Sciatic nerve (tissue), 2 donors: ENCODE measurements around the gene MACROD2. TPM values are rescaled to one million over a fixed set of nuclear protein-coding genes. Genes with fewer than 3 reads are reported as not detected.
A peak's percentile ranks its signal among the peaks of the same experiment; 100 is the strongest.

Experiments
- ATAC-seq: fragments of 200-7000 bp; cut with Tn5 transposase; one replicate; pipeline ENCODE4 v1.9.1; 2020; ENCODE audit warnings: mild to moderate bottlenecking, moderate library complexity
- DNase-seq: peaks from one replicate; pipeline ENCODE4 v3.0.0-alpha.2; 2020; ENCODE audit warnings: low spot score
- intact Hi-C: fragments of 100-400 bp; cut with DNase I; formaldehyde crosslinking; loops from one replicate; pipeline ENCODE4 v1.14.2; 2022
- total RNA-seq: library from RNA; stranded (reverse); fragmentation: NEBNext Ultra II Directional; extraction: Animal tissue kit (Norgen Biotek cat#: 25700); gene quantifications from one replicate; pipeline ENCODE4 v1.2.1, GENCODE V29; 2021
- donor health status: DM: no; HTN: no; CAD: no.
- donor health status: DM: no; HTN: no; CAD: no.

The MACROD2 gene
- total RNA-seq, 1 donor from 2014 or later, result 13.8 TPM

- DNase-seq (no peak), ATAC-seq (no peak)
- intact Hi-C loops, result no loop called here
These were observed 1301.1 kb downstream of the MACROD2 start for GRCh38 chr20:15296422-15296821.

GRCh38 chr20:15297059-15297875 is 1302.0 kb downstream of the MACROD2 start:
- DNase-seq, result no peak
- intact Hi-C loops, result no loop called here
- ATAC-seq, result no peak

GRCh38 chr20:15302075-15302474 is 1306.8 kb downstream of the MACROD2 start:
- intact Hi-C loops, result no loop called here
- no peak for ATAC-seq

DNA sequence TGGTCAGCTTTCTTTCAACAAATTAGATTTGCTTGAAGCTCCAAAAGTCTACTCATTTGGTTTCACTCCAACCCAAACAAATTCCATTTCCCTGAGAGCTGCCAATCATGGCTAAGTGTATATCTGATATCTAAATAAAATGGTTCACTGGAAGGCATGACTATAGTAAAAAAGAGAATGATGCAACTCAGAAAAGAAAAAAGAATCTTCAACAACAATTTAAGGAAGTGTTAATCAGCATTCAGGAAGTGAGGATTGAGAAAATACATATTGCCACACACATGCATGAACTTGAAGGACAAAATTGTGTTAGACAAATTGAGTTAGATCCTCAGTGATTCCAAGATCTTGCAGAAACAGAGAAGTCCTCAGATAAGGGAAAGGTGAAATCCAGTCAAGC is 1315.0 kb downstream of the MACROD2 start:
- intact Hi-C loops, result no loop called here
- no peak for DNase-seq
- no peak for ATAC-seq

More at GRCh38 chr20:15302075-15302474, 1306.8 kb downstream of the MACROD2 start:
- no peak for DNase-seq

GRCh38 chr20:15316556-15316955 is 1321.2 kb downstream of the MACROD2 start:
- ATAC-seq, result no peak

GRCh38 chr20:15317546-15318232 is 1322.4 kb downstream of the MACROD2 start:
- intact Hi-C loops, result no loop called here
- ATAC-seq, result no peak
- no peak for DNase-seq

More at GRCh38 chr20:15316556-15316955, 1321.2 kb downstream of the MACROD2 start:
- DNase-seq, result no peak
- intact Hi-C loops, result no loop called here

- DNase-seq (no peak), ATAC-seq (no peak)
- intact Hi-C loops, result no loop called here
These were observed 1323.4 kb downstream of the MACROD2 start for GRCh38 chr20:15318682-15319081.

DNA sequence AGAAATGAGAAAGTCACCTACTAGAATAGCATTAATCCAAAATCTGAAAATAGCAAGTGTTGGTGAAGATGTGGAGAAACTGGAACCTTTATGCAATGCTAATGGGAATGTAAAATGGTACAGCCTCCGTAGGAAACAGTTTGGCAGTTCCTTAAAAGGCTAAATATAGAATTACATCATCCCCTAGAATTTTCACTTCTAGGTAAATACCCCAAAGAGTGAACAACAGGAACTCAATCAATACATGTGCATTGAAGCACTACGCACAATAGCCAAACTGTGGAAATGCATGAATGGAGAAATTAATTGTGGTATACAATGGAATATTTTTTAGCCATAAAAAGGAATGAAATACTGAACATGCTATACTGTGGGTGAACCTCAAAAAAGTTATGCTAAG is 1324.1 kb downstream of the MACROD2 start:
- DNase-seq (no peak), ATAC-seq (no peak)
- intact Hi-C loops, result no loop called here

- intact Hi-C loops, result no loop called here
- ATAC-seq, result no peak
- DNase-seq, result no peak
These were observed 1325.6 kb downstream of the MACROD2 start for GRCh38 chr20:15320941-15321340.

GRCh38 chr20:15327123-15327522 is 1331.8 kb downstream of the MACROD2 start:
- ATAC-seq, result no peak

GRCh38 chr20:15328084-15328483 is 1332.8 kb downstream of the MACROD2 start:
- ATAC-seq (no peak), DNase-seq (no peak)
- intact Hi-C loops, result no loop called here

More at GRCh38 chr20:15327123-15327522, 1331.8 kb downstream of the MACROD2 start:
- intact Hi-C loops, result no loop called here
- no peak for DNase-seq

- DNase-seq, result no peak
- intact Hi-C loops, result no loop called here
- ATAC-seq, result no peak
These were observed 1337.4 kb downstream of the MACROD2 start for GRCh38 chr20:15332711-15333160.

- ATAC-seq (no peak), DNase-seq (no peak)
- intact Hi-C loops, result no loop called here
These were observed 1337.9 kb downstream of the MACROD2 start for GRCh38 chr20:15333170-15333569.

DNA sequence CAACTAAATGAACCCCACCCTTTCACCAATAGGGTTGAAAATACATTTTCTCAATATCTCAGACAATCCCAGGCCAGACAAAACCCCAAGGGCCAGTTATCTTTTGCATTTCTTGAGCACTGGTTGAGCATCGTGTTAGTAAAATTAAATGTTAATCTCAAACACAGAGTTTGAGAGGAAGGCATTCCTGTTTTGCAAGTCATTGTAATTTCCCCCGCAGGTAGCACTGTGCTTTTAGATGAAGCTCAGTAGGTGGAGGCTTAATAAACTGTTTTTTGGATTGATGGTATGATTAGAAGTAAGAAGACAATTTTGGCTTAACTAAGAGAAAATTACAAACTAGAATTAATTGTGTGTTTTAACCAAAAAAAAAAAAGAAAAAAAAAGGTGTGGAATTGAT is 1340.7 kb downstream of the MACROD2 start:
- DNase-seq, result no peak
- no peak for ATAC-seq
- intact Hi-C loops, result no loop called here

DNA sequence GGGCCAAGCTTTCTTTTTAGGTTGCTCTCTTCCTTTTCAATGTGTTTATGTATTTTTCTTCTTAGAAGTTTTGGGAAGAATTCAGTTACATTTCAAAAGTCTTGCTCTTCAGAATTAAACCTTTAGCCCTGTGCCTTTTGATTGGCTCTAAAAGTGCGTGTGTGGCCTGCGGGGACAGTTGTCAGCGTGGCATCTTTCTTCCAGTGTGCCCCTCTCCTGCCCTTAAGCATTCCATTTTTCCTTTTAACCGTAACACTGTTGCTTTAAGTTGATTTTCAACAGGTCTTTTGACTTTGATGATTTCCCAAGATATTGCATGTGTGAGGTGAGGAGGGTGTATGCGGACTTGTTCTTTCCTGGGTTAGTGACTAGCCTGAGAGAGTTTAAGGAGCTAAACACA is 1341.2 kb downstream of the MACROD2 start:
- intact Hi-C loops, result no loop called here
- DNase-seq (no peak), ATAC-seq (no peak)

DNA sequence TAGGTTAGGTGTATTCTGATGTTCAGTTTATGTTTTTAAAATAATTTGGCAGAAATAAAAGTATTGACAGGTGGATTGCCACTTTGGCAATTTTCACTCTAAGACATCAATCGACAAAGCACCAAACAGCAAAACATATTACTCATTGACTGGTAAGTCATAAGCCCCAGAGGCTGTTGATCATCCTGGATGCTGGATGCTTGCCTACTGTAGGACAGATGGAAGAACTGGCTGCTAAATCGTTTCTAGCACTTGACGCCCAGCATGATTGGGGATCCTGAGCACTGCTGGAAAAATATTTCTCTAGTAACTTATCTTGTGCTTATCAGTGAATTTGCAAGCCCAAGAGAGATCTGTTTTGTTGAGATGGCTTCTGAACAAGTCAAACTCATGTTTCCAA is 1343.9 kb downstream of the MACROD2 start:
- no peak for ATAC-seq
- intact Hi-C loops, result no loop called here
- no peak for DNase-seq

- peak; percentile 91 for ATAC-seq
- intact Hi-C loops, result no loop called here
- DNase-seq, result no peak
These were observed 1347.7 kb downstream of the MACROD2 start for GRCh38 chr20:15342991-15343523.

GRCh38 chr20:15345287-15345686 is 1350.0 kb downstream of the MACROD2 start:
- ATAC-seq (no peak), DNase-seq (no peak)
- intact Hi-C loops, result no loop called here

DNA sequence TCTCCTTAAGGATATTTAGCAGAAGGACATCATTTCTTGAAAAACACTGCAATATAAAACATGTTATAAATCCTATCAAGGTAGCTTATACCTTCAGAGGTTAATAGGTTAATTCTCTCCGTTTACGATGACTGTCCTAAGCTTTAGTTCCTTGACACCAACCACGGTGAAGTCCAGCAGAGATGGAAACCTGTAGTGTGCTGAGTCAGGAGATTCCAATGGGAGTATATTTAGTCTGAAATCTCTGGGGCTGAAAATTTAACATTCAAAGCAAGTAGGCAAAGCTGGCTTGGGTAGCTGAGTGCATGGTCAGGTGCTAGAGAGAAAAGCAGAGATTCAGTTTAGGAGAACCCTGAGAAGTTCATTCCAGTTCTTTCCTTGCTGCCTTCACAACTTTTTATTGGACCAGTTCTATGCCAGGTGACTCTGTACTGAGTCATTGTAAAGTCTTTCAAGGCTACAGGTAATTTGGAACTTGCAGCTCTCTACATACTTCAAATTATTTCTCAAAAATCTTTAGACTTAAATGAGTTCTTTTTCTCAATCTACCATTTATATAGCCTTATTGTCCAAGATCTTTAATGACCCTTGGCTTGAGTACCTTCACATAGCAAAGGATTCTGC is 1351.5 kb downstream of the MACROD2 start:
- DNase-seq (no peak), ATAC-seq (no peak)
- intact Hi-C loops, result no loop called here

GRCh38 chr20:15359056-15359455 is 1363.7 kb downstream of the MACROD2 start:
- intact Hi-C loops, result no loop called here
- ATAC-seq, result no peak
- no peak for DNase-seq
